Endothelial cell of umbilical vein (primary cell): Measurements from ENCODE around the gene PTK6. TPM values are rescaled to one million over a fixed set of nuclear protein-coding genes. Genes with fewer than 3 reads are reported as not detected.

Experiments
- BruUV-seq: library from RNA; stranded (reverse); fragments of 400-500 nt; replicated peaks from 2 replicates; lab custom pipeline; 2021; lab: Mats Ljungman, UMichigan
- CTCF ChIA-PET: fragments of 300-600, 350-600 bp; sonication (Branson Sonifier 250); formaldehyde crosslinking; loops from one replicate; lab custom pipeline; 2021; ENCODE audit warnings: antibody characterized with exemption, inconsistent platforms; lab: Charles Lee
- POLR2A ChIA-PET: fragments of 300-600, 350-600 bp; sonication (Branson Sonifier 250); formaldehyde crosslinking; loops from one replicate; lab custom pipeline; 2021; ENCODE audit warnings: antibody characterized with exemption, inconsistent platforms; lab: Charles Lee
- DNase-seq: peaks from one replicate; pipeline ENCODE4 v3.0.0-alpha.2; 2011; ENCODE audit warnings: low read depth, low spot score
- FAIRE-seq: peaks from 2 replicates; lab custom pipeline; 2011; peaks lifted over from hg19 to GRCh38; lab: Jason Lieb, UNC
- H2AFZ ChIP-seq: 2 replicates; pipeline ENCODE4 v1.6.0; 2012; ENCODE audit warnings: low read depth, low read length, control low read depth, inconsistent platforms
- H3K27ac ChIP-seq: 2 replicates; pipeline ENCODE4 v1.5.1; 2011; ENCODE audit warnings: low read depth, mild to moderate bottlenecking, control low read depth, low read length, moderate library complexity; ENCODE audit not compliant: insufficient read depth
- H3K27me3 ChIP-seq, 2 experiments: 2 replicates each; pipeline versions ENCODE4 v1.6.0 to v1.6.1; 2011; ENCODE audit warnings: low read length in 2 of 2, mixed read lengths in 1 of 2; ENCODE audit not compliant: control insufficient read depth in 2 of 2, insufficient read depth in 2 of 2
- H3K36me3 ChIP-seq, 2 experiments: 2 replicates in 1 of 2; 3 replicates in 1 of 2; pipeline ENCODE4 v1.5.1; 2011; ENCODE audit warnings: low read length in 2 of 2, mild to moderate bottlenecking in 1 of 2, moderate library complexity in 1 of 2; ENCODE audit not compliant: control insufficient read depth in 2 of 2, insufficient read depth in 2 of 2; ENCODE audit errors: extremely low read depth in 1 of 2
- H3K4me1 ChIP-seq: 3 replicates; pipeline ENCODE4 v1.5.1; 2011; ENCODE audit warnings: mild to moderate bottlenecking, low read length; ENCODE audit not compliant: control insufficient read depth, insufficient read depth; ENCODE audit errors: extremely low read depth
- H3K4me2 ChIP-seq: 2 replicates; pipeline ENCODE4 v1.6.1; 2011; ENCODE audit warnings: low read length, control low read depth, mixed read lengths; ENCODE audit not compliant: insufficient read depth
- H3K4me3 ChIP-seq, 3 experiments: fragments of 200-600 bp in 1 of 3; sonication (generic), shearing (Covaris generic) in 1 of 3; replicated peaks in 1 of 3; 2 replicates each; pipeline ENCODE4 v1.5.1; 2011 to 2016; ENCODE audit warnings: control low read depth in 3 of 3, low read length in 3 of 3, mild to moderate bottlenecking in 2 of 3, inconsistent platforms in 1 of 3, low read depth in 1 of 3, moderate library complexity in 1 of 3; ENCODE audit not compliant: insufficient read depth in 1 of 3
- H3K79me2 ChIP-seq: 2 replicates; pipeline ENCODE4 v1.6.0; 2012; ENCODE audit warnings: low read length, inconsistent platforms; ENCODE audit not compliant: control insufficient read depth, insufficient read depth
- H3K9ac ChIP-seq: replicated peaks from 2 replicates; pipeline ENCODE3; 2011; ENCODE audit warnings: low read length, control low read depth; ENCODE audit not compliant: insufficient read depth; ENCODE audit errors: extremely low read depth
- H3K9me1 ChIP-seq: replicated peaks from 3 replicates; pipeline ENCODE4 v1.6.0; 2011; ENCODE audit warnings: mild to moderate bottlenecking, low read length; ENCODE audit not compliant: control insufficient read depth, insufficient read depth; ENCODE audit errors: extremely low read depth
- H3K9me3 ChIP-seq: replicated peaks from 2 replicates; pipeline ENCODE4 v1.5.1; 2012; ENCODE audit warnings: low read length, inconsistent platforms; ENCODE audit not compliant: control insufficient read depth, insufficient read depth
- H4K20me1 ChIP-seq: replicated peaks from 2 replicates; pipeline ENCODE3; 2011; ENCODE audit warnings: mild to moderate bottlenecking, low read length; ENCODE audit not compliant: control insufficient read depth, insufficient read depth; ENCODE audit errors: extremely low read depth
- EZH2 ChIP-seq: IDR thresholded peaks from 2 replicates; pipeline ENCODE4 v1.6.1; 2012; ENCODE audit warnings: borderline replicate concordance, low read depth, mild to moderate bottlenecking, moderate library complexity, low read length, inconsistent platforms; ENCODE audit not compliant: severe bottlenecking
- FOS ChIP-seq: IDR thresholded peaks from 2 replicates; pipeline ENCODE4 v1.6.1; 2011; ENCODE audit warnings: mild to moderate bottlenecking, low read length, moderate library complexity, borderline replicate concordance; ENCODE audit not compliant: insufficient read depth
- GATA2 ChIP-seq: IDR thresholded peaks from 2 replicates; pipeline ENCODE4 v1.7.0; 2011; ENCODE audit warnings: low read depth, mild to moderate bottlenecking, moderate library complexity, mixed read lengths, low read length; ENCODE audit not compliant: insufficient read length, insufficient read depth
- JUN ChIP-seq: IDR thresholded peaks from 2 replicates; pipeline ENCODE4 v1.6.1; 2011; ENCODE audit warnings: borderline replicate concordance, low read depth; ENCODE audit not compliant: insufficient read length, insufficient read depth
- MYC ChIP-seq: IDR thresholded peaks from one replicate; pipeline ENCODE4 v1.6.1; 2011; ENCODE audit warnings: mild to moderate bottlenecking, low read depth, low read length
- POLR2A ChIP-seq: IDR thresholded peaks from 2 replicates; pipeline ENCODE4 v1.6.1; 2012; ENCODE audit warnings: low read depth, mild to moderate bottlenecking, control low read depth, low read length
- POLR2AphosphoS5 ChIP-seq: IDR thresholded peaks from 2 replicates; pipeline ENCODE4 v1.6.1; 2012; ENCODE audit warnings: low read depth, mild to moderate bottlenecking, control low read depth, low read length, moderate library complexity; ENCODE audit not compliant: insufficient read depth
- dilution Hi-C: fragments of 300-500 bp; cut with MboI; formaldehyde crosslinking; loops from one replicate; pipeline ENCODE4 v1.15.0; 2019; ENCODE audit warnings: low sequenced_read_pairs; ENCODE audit not compliant: extremely low pct_ligation_motif_present
- intact Hi-C: fragments of 100-400 bp; cut with micrococcal nuclease; formaldehyde crosslinking; loops from one replicate; pipeline ENCODE4 v1.10.0; 2022
- polyA plus RNA-seq, 4 experiments: library from polyadenylated mRNA; depleted of rRNA in 3 of 4; stranded (reverse) in 3 of 4; unstranded in 1 of 4; fragments of >200 nt; gene quantifications; 2 replicates each; pipeline versions ENCODE4 v1.2.1 to v1.2.3, GENCODE V29; 2011 to 2012; ENCODE audit warnings: missing spikeins in 1 of 4
- total RNA-seq: library from RNA; stranded (reverse); gene quantifications from 2 replicates; pipeline ENCODE4 v1.2.3, GENCODE V29; 2021
- TF ChIP-seq, protein P1 (sequence below): IDR thresholded peaks from 2 replicates; pipeline ENCODE4 v1.6.1; 2011; ENCODE audit not compliant: insufficient read depth, insufficient read length
- TF ChIP-seq, protein P2 (sequence below), 2 donors: IDR thresholded peaks; 1 replicate in 1 of 2; 2 replicates in 1 of 2; pipeline ENCODE4 v1.5.1; 2011; ENCODE audit warnings: low read length in 2 of 2, mild to moderate bottlenecking in 2 of 2, moderate library complexity in 2 of 2, control low read depth in 1 of 2, inconsistent platforms in 1 of 2, low read depth in 1 of 2; ENCODE audit not compliant: insufficient read depth in 1 of 2; ENCODE audit errors: extremely low read depth in 1 of 2

Gene PTK6
- total and polyA plus RNA-seq, 2 donors (not counting 3 experiments of a cell fraction or from before 2014, with no cell fraction given), result 0.18 TPM; not detected in 1

DNA sequence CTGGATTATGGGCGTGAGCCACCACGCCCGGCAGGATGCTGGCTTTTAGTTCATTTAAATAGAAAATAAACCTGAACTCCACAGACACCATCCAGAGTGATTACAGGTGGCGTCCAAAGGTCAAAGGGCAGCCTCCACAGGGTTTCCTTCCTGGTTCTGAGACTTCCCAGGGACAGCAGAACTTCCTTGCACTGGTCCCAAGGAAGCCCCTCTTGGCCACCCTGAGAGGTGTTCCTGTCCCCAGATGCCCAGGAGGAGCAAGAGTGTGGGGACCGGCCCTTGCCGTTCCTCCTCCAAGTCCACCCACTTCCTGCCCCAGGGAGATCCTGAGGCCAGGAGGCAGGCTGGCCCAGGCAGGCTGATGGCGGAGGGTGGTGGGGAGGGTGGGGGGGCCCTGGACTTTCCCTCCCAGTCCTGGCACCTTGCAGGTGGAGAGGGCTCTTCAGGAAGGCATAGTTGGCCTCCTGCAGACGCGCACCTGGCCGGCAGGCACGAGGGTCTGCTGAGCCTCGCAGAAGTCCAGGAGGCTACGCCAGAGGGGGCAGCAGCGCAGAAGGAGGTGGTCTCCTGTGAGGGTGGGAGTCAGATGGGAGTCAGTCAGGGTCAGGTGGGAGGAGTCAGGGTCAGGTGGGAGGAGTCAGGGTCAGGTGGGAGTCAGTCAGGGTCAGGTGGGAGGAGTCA lies 21.8 kb upstream of the PTK6 start:
- TF ChIP-seq POLR2AphosphoS5 (no peak), EZH2 (no peak), MYC (no peak), POLR2A (no peak), JUN (no peak), GATA2 (no peak), FOS (no peak)
- TF ChIP-seq, protein P1, sequence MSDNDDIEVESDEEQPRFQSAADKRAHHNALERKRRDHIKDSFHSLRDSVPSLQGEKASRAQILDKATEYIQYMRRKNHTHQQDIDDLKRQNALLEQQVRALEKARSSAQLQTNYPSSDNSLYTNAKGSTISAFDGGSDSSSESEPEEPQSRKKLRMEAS, result no peak
- TF ChIP-seq, protein P2, sequence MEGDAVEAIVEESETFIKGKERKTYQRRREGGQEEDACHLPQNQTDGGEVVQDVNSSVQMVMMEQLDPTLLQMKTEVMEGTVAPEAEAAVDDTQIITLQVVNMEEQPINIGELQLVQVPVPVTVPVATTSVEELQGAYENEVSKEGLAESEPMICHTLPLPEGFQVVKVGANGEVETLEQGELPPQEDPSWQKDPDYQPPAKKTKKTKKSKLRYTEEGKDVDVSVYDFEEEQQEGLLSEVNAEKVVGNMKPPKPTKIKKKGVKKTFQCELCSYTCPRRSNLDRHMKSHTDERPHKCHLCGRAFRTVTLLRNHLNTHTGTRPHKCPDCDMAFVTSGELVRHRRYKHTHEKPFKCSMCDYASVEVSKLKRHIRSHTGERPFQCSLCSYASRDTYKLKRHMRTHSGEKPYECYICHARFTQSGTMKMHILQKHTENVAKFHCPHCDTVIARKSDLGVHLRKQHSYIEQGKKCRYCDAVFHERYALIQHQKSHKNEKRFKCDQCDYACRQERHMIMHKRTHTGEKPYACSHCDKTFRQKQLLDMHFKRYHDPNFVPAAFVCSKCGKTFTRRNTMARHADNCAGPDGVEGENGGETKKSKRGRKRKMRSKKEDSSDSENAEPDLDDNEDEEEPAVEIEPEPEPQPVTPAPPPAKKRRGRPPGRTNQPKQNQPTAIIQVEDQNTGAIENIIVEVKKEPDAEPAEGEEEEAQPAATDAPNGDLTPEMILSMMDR (IDR thresholded peaks at IDR 0.05; ENCODE audit: extremely low read depth in 1 of 2, insufficient read depth in 1 of 2, low read depth in 1 of 2, low read length in 2 of 2), result no peak
- Histone ChIP-seq H3K9ac (no peak overlapping the region), H2AFZ (no peak overlapping the region), H3K79me2 (no peaks in the 10 kb centered on the region), H3K4me2 (no peak overlapping the region), H3K4me1 (no peaks in the 10 kb centered on the region), H3K27me3 (no peaks in the 10 kb centered on the region), H4K20me1 (no peaks in the 10 kb centered on the region), H3K4me3 (no peak overlapping the region), H3K9me3 (no peaks in the 10 kb centered on the region), H3K9me1 (no peaks in the 10 kb centered on the region), H3K27ac (no peak overlapping the region), H3K36me3 (peaks cover 0 to 13% of the 10 kb centered on the region in 2 experiments)
- no TSS peak for BruUV-seq
- POLR2A ChIA-PET, result no interaction called here
- FAIRE-seq (no peak), DNase-seq (no peak)
- intact Hi-C loops, result no loop called here
- dilution Hi-C loops, result no loop called here
- CTCF ChIA-PET, result interaction anchor here (0.6 kb wide), 1 partner anchor 21 kb away, joined by 3 read pairs; no protein-coding TSS in a partner anchor
